NCI-H510A (cell line): ENCODE measurements around the gene TUT4.
A peak's percentile ranks its signal among the peaks of the same experiment; 100 is the strongest.
"Not testable (repeated sequence)": the region's sequence is repeated elsewhere in the genome, so short reads cannot be mapped to it uniquely, and the experiment has no call there.

ENCODE experiments used
- DNase-seq: peaks from one replicate; lab custom pipeline; 2025; lab: John Stamatoyannopoulos, UW

Gene TUT4, protein sequence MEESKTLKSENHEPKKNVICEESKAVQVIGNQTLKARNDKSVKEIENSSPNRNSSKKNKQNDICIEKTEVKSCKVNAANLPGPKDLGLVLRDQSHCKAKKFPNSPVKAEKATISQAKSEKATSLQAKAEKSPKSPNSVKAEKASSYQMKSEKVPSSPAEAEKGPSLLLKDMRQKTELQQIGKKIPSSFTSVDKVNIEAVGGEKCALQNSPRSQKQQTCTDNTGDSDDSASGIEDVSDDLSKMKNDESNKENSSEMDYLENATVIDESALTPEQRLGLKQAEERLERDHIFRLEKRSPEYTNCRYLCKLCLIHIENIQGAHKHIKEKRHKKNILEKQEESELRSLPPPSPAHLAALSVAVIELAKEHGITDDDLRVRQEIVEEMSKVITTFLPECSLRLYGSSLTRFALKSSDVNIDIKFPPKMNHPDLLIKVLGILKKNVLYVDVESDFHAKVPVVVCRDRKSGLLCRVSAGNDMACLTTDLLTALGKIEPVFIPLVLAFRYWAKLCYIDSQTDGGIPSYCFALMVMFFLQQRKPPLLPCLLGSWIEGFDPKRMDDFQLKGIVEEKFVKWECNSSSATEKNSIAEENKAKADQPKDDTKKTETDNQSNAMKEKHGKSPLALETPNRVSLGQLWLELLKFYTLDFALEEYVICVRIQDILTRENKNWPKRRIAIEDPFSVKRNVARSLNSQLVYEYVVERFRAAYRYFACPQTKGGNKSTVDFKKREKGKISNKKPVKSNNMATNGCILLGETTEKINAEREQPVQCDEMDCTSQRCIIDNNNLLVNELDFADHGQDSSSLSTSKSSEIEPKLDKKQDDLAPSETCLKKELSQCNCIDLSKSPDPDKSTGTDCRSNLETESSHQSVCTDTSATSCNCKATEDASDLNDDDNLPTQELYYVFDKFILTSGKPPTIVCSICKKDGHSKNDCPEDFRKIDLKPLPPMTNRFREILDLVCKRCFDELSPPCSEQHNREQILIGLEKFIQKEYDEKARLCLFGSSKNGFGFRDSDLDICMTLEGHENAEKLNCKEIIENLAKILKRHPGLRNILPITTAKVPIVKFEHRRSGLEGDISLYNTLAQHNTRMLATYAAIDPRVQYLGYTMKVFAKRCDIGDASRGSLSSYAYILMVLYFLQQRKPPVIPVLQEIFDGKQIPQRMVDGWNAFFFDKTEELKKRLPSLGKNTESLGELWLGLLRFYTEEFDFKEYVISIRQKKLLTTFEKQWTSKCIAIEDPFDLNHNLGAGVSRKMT (N-terminal part only)

DNA sequence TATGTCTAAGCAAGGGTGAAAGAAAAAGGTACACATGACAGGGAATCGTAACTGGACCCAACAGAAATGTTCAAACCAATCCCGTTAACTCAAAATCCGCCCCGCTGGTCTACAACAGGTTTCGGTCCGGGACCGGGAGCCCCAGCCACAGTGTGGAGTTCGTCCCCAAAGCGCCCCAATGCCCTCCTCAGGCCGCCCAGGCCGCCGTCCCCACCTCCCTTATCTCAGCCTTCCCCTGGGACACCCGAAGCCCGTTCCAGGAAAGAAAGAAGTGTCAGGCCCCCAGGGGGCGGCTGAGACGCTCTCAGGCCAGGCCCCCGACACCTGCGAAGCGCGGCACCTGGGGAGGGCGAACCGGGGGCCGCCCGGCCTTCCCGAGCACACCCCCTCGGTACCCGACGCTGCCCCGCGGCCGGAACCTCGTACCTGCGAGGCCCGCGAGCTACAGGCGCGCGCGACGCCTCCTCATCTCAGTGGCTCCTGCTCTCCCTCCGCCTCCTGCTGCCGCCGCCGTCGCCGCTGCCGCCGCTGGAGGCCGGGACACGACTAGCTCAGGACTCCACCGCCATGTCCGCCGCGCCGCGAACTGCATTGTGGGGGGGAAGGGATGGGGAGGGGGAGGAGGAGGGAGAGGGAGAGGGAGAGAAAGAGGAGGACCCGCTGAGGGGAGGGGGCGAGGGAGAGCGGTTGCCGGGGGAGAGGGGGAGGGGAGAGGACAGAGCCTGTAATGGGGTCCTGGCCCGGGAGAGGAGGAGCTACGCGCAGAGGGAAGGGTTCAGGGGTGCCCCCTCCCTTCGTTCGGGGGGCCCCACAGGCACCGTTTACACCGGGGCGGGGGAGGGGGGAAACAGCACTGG, at the start of gene TUT4:
Gene TUT4, minus strand, starts transcription at position 588 of the 857 bp plus-strand sequence. CDS start 26,812 bp downstream, outside the sequence.
- peak; percentile 75 for DNase-seq

DNA sequence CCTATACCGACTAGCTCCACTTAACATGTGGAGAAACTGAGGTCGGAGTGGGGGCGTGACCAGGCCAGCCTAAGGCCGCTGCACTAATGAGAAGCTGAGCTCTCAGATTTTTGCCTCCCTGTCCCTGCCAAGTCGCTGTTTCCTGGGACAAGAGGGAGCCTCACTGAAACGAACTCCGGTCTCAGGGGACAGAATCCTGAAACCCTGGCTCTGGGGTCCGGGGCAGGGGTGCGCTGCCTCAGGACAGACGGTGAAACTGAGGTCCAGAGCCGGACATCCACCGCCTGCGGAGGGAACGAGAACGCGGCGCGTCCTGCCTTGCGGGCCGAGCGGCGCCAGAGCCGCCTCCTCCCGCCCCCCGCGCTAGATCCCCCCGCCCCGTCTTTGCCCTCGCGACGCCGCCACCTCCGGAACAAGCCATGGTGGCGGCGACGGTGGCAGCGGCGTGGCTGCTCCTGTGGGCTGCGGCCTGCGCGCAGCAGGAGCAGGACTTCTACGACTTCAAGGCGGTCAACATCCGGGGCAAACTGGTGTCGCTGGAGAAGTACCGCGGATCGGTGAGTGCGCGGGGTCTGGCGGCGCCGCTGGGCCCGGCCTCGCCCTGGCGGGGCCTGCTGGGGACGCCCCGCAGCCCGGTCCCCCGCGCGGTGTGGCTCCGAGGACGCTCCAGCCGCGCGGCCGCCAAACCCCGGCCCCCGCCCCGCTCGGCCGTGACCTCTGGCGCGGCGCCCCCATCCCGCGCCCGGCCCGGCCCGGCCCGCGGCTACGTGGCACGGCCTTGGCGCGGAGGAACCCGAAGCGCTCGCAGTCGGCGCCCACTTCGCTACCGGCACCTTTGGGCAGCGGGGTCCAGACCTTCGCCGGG, 49.3 kb upstream of the TUT4 start, which contains the start of gene GPX7:
Gene GPX7, plus strand, starts transcription at position 381 of the 865 bp plus-strand sequence. Its CDS starts 39 bp downstream, at position 420.
- peak; percentile 9 for DNase-seq

DNA sequence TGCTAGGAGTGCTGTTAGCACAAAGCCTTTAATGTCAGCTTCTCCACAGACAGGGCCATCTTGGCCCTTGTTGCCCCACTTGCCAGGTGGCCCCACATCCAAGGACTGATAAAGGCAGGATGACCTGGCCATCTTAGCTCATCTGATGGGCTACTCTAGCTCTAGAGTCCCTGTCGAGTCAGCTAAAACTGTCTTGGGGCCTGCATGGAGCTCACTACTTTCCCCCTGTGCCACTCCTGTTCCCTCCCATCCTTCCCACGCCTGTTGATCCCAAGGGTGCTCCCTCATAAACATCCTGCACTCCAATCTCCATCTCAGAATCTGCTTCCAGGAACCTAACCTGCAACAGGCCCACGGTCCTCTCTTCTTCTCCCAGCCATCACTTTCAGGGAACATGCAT, 48.6 kb upstream of the TUT4 start:
- no peak for DNase-seq

DNA sequence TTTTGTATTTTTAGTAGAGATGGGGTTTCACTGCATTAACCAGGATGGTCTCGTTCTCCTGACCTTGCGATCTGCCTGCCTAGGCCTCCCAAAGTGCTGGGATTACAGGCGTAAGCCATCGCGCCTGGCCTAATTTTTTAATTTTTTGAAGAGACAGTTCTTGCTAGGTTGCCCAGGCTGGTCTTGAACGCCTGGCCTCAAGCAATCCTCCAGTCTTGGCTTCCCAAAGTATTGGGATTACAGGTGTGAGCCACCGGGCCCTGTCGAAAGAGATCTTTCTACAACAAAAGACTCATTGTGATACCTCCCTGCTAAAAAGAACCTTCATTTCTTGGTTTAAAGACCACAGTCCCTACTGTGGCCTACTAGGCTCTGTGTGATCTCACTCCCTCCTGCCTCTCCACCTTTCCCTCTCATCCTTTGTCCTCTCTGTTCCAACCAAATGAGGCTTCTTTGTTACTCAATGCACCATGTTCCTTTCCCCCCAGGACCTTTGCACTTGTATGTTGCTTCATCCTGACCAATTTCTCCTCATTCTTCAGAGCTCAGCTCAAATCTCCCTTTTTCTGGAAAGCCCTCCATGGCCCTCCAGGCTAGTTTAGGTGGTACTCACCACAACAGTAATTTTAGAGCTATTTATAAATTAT, 47.8 kb upstream of the TUT4 start:
- DNase-seq, result no peak

DNA sequence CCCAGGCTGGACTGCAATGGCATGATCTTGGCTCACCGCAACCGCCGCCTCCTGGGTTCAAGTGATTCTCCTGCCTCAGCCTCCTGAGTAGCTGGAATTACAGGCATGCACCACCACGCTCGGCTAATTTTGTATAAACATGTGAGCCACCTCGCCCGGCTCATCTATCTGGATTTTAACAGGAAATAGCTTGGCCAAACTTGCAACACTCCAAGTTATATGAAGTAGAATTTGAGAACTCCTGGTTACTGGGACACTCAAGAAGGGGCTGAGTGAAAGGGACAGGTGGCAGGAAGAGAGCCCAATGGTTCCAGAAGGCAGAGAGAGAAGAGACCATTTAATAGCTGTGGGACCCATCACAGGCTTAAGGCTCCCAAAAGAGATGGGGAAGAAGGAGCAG, 46.3 kb upstream of the TUT4 start:
- no peak for DNase-seq

DNA sequence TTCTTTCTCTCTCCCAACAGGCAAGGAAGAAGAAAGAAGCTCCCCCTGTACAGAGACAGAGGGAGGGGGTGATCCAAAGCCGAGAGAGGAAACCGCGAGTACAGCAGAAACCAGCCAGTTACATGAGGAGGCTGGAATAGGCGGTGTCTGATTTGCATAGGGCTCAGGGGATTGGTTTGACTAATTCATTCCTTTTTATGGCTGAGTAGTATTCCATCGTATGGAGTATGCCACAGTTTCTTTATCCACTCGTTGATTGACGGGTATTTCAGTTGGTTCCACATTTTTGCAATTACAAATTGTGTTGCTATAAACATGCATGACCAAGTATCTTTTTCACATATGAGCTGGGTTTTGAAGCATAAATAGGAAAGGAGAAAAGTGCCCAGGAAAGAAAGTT, 45.8 kb upstream of the TUT4 start:
- no peak for DNase-seq

DNA sequence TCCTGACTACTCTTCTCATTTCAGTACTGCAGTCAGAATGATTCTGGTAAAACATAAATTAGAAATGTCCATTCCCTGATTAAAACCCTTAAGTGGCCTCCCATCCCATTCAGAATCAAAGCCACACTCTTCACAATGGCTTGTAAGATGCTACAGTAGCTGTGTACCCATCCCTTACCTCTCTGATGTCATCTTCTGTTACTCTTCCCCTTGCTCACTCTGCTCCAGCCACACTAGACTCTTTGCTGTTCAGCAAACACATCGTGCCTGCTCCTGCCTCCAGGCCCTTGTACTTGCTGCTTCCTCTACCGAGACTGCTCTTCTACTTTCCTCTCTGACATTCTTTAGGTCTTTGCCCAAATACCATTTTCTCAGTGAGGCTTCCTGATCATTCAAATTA, 45.0 kb upstream of the TUT4 start:
- no peak for DNase-seq

DNA sequence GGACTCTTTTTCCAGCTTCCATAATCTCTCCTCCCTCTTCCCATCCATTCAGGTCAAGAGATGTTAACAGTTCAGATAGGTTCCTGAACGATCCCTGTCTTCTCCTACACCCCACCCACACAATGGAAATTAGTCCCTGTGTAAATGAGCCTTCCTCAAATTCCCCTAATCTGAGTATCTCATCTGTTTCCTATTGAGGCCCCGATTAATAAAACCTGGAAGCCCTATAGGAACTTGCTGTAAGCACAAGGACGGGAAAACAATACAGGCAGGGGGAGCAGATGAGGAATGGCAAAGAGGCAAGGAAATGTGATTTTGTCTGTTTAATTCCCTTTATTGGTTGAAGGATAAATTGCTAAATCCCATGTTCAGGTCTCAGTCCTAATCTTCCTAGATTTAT, 42.2 kb upstream of the TUT4 start:
- no peak for DNase-seq

DNA sequence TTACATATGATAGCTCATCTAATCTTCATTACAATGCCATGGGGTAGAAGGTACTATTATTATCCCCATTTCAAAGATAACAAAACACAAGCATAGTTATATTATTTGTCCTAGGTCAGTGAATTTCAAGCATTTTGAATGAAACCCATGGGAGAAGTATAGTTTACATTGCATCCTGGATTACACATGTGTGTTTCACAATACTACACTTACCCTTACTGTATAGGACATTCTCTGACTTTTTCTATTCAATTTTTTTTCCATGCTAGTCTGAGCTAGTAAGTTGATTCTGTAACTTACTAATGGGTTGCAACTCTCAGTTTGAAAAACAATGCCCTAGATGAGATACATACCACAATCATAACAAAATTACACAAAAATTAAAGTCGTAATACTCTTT, 40.6 kb upstream of the TUT4 start:
- no peak for DNase-seq

DNA sequence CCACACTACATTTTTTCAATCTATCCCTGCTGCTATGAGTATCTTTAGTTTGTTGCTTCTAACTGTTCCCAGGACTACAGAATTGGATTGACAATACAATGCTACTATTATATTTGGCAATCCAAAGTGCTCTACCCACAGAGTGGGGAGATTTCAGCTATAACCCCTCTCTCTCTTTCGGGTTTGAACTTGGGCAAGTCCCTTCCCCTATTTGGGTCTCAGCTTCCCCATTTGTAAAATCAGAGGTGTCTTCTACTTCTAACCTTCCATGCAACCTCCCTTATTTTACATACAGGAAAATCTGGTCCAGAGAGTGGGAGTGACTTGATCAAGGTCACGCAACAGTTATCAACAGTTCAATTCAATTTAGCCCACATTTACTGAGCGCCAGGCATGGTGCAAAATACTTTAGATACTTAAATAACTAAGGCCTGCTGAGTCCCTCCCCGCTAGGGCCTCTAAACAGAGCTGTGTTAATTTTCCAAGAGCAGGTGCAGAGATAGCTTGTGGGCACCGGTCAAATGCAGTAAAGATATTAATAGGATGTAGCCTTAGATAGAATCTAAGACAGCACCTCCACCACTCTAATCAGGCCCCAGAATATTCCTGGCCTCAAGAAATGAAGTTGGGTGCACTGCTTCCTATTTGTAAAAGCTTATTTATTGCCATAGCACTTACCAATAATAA, 39.9 kb upstream of the TUT4 start:
- no peak for DNase-seq

DNA sequence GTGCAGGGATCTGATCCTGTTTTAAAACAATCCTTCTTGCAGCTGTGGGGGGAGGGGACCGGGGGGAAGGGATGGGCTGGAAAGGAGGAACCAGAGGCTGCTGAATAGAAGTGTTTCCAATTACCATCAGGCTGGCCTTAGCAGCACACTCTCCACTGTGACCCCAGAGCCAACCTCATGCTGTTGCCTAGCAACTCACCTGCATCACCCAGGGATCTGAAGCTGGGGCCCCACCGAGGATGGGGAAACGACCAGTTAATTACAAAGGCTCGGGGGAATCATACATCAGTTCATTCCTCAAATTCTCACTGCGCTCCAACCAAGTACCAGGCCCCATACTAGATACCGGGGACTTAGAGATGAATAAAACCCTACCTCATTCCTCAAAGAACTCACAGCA, 37.4 kb upstream of the TUT4 start:
- DNase-seq, result no peak

DNA sequence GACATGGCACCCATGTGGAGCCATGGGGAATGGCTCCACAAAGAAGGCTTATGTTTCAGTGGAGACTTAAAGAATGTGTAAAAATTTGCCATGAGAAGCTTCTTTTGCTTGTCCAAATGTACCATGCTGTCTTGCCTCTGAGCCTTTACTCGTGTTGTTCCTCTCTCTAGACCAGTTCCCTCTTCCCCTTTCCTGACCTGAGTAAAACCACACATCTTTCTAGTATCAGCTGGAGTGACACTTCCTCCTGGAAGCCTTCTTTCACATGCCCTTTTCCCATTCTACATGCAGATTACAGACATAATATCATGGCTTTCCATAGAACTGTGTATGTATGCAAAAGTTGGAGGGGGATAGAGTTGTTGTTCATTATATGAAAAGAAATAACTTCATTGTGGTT, 35.6 kb upstream of the TUT4 start:
- no peak for DNase-seq

DNA sequence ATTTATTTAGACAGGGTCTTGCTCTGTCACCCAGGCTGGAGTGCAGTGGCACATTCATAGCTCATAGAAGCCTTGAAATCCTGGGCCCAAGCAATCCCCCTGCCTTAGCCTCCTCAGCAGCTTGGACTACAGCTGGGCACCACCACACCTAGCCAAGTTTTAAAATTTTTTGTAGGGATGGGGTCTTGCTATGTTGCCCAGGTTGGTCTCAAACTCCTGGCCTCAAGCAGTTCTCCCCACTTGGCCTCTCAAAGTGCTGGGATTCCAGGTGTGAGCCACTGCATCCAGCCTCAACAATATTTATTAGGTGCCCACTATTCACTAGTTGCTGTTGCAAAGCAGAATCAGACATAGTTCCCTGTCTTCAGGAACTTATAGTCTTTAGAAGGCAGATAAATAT, 35.1 kb upstream of the TUT4 start:
- no peak for DNase-seq

DNA sequence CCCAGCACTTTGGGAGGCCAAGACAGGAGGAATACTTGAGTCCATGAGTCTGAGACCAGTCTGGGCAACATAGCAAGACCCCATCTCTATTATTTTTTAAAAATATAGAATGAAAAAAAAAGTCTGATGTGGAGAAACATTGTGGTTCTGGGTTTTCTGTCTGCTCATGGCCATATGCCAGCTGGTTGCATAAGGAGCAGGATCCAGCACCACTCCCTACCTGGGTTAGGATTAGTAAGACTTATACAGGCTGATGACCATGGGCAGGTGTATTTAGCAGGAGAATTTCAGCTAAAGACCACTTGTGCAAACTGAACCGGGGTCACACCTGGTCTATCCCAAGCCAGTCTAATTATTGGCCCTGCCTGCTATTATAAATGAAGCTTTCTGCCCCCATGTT, 32.6 kb upstream of the TUT4 start:
- no peak for DNase-seq

DNA sequence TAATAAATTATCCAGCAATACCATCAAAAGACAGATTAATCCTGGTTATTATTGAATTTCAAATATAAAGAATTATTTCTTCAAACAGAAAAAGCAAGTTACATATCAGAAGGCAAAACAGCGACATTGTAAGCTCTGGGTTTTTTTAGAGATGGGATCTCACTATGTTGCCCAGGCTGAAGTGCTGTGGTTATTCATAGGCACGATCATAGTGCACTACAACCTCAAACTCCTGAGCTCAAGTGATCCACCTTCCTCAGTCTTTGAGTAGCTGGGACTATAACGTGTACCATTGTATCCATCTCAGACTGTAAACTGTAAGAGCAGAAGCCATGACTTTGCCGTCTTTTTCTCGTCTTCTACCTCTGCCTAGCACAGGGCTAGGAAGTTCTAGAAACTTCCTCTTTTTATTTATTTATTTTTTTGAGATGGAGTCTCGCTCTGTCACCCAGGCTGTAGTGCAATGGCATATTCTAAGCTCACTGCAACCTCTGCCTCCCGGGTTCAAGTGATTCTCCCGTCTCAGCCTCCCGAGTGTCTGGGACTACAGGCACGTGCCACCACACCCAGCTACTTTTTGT, 29.3 kb upstream of the TUT4 start:
- DNase-seq, result no peak

DNA sequence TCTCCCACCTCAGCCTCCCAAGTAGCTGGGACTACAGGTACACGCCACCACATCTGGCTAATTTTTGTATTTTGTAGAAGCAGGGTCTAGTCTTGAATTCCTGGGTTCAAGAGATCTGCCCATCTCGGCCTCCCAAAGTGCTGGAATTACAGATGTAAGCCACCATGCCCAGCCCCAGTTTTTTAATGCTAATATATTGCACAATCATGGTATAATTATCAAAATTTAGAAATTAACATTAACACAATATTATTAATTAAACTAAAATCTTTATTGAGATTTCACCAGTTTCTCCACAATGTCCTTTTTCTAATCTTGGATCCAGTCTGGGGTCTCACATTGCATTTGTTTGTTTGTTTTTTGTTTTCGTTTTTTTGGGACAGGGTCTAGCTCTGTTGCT, 27.4 kb upstream of the TUT4 start:
- no peak for DNase-seq

DNA sequence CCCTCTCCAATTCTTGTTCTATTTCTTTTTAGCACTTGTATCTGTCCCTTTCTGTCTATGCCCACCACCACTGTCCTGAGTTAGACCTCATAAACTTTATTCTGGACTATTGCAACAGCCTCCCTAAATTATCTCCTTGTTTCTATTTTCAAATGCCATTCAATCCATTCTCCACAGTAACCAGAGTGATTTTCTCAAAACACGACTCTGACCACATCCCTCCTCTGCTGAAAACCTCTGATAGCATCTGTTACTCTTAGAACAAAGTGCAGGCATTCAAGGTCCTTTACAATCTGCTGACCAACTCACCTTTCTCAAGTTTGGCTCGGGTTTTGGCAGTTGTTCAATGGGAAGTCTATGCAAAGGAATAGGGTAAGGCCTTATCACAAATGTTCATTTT, 26.5 kb upstream of the TUT4 start:
- DNase-seq, result no peak

DNA sequence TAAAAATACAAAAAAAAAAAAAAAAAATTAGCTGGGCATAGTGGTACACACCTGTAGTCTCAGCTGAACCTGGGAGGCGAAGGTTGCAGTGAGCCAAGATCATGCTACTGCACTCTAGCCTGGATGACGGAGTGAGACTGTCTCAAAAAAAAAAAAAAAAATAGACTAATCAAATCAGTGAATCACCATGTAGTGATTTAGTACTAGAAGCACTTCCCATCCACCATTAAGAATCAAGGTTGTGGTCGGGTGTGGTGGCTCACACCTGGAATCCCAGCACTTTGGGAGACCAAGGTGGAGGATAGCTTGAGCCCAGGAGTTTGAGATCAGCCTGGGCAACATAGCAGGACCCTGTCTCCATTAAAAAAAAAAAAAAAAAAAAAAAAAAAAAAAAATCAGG, 25.2 kb upstream of the TUT4 start:
- not testable (repeated sequence) for DNase-seq

DNA sequence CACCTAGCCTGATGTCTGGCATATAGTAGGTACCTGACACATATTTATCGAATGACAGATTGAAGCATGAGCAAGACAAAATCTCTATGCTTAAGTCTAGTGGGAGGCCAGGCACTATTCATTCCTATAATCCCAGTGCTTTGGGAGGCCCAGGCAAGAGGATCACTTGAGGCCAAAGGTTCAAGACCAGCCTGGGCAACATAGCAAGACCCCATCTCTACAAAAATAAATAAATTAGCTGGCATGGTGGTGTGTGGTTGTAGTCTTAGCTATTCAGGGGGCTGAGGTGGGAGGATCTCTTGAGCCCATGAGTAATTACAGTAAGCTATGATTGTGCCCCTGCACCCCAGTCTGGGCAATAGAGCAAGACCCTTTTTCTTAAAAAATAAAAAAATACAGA, 23.2 kb upstream of the TUT4 start:
- DNase-seq, result no peak
